HG02884 (cell line): Measurements from ENCODE around the gene SNAI3.

Experiments used
- ATAC-seq: cut with Tn5 transposase; IDR thresholded peaks from one replicate; pipeline ENCODE4 v1.9.1; 2021; ENCODE audit warnings: mild to moderate bottlenecking, moderate library complexity; ENCODE audit not compliant: unreplicated experiment

Gene SNAI3

DNA sequence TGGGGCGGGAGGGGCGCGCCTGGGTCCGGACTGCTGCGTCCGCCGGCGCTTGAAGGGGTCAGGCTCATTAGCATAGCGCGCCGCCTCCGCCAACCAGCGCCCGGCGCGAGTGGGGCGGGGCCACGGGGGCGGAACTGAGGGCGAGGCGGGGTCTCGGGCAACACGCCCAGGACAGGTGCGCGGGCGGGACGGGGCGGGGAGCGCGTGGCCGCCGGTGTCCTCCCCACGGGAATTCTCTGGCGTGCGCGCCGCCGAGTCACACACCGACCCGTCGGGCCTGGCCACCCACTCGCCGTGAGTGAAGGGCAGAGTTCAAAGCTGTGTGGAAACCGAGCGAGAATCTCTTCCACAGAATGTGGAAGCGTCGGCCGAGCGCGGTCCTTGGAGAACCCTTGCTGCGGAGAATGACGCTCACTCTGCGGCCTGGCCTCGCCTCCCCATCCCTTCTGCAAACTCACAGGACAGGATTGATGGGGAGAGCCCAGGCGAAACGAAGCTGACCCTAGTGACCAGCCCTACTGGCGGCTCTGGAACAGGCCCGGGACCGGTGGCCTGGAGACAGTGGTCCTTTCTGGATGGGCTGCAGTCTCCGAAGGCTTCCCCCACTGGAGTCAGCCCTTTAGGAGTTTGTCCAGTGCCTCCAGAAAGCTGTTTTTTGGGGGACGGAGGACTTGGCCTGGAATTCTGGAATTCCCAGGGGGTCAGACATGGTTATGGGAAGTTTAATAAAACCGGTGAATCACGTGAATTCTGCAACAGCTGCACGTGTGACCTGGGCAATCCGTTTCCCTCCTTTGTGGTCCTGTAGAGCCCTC, at the start of gene SNAI3:
SNAI3 (minus strand) TSS at position 69 of the 815 bp plus-strand sequence. CDS start 101 bp downstream, outside the sequence.
- ATAC-seq, result no peak

DNA sequence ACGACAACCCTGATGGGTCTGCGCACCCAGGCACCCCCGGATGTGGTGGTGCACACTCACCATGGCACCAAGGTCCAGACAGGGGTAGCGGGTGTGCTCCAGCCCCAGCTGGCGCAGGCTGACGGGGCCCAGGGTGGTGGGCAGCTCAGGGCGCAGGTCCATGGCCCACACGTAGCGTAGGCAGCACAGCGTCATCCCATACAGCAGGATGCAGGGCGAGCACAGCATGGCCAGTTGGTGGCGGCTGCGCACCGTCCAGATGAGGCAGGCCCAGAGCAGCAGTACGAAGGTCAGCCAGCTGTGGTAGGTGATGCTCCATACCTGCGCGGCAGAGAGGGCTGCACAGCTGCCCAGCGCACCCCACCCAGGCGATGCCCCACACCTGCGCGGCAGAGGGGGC, 49.8 kb upstream of the SNAI3 start:
- no peak for ATAC-seq

DNA sequence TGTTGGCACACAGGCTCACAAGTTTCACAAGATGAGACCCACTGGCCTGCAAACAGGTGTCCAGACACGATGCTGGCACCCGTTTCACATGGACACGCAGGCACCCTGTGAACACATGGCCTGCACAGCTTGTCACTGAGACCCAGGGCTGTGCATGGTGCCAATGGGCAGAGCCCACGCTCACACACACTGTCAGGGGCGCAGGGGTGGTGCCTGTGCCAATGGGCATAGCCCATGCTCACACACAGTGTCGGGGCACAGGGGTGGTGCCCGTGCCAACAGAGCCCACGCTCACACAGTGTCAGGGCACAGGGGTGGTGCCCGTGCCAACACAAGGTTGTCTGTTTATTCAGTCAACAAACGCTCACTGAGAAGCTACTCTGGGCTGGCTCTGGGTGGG, 49.3 kb upstream of the SNAI3 start:
- no peak for ATAC-seq

DNA sequence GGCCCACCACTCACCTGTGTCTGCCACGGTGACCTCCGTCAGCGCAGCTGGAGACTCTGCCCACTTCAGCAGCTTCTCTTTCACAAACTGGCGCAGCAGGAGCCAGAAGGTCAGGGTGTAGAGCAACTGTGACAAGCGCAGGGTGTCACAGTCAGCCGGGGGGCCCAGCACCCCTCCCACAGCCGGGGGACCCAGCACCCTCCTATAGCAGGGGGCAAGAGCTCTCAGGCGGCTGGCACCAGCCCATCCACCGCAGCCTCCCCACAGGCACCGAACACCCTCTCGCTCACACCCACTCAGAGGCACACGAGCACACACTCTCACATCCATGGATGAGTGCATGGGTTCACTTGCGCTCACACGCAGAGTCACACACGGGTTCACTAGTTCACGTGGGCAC, 48.8 kb upstream of the SNAI3 start:
- no peak for ATAC-seq

DNA sequence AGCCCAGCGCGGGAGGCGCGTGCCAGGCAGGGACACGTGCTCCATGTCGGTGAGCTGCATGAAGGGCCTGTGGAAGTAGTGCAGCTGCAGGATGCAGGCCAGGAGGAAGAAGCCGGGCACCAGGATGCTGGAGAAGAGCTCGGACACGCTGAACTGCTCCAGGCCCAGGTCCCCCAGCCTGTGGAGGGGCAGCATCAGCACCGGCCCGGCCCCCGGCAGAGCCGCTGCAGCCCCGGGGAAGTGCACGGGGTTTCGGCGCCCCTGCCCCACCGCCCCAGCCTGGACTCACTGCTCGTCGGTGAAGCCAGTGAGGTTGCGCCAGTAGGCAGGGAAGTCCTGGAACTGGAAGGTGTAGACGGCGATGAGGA, 48.0 kb upstream of the SNAI3 start:
- no peak for ATAC-seq

DNA sequence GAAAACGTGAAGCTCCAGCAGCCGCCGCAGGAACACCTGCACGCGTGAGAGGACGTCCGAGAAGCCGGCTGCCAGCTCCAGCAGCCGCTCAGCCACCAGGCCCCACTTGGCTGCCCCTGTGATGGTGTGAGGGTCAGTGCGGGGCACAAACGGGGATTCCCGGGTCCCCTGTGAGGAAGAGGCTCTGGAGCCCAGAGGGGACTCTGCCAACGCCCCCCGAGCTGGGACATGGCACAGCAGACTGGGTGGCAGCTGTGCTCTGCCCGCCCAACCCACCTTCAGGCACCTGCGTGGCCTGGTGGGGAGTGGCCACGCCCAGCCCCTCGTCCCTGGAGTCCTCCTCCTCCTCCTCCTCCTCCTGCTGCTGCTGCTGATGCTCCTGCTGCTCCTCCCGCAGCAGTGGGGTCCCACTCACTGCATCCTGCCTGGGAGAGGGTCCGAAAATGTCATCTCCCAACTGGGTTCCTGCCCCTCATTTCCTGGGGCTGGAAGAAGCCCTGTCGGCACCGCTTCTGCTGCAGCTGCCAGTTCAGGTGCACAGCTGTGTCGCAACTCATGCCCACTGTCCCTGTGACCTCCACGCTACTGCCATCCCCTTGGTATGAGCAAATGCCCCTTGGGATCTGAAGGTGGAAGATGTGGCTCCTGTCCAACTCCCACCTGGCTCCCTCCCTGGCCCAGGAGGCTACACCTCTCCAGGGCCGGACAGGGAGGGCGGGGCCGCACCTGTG, 47.5 kb upstream of the SNAI3 start:
- no peak for ATAC-seq

DNA sequence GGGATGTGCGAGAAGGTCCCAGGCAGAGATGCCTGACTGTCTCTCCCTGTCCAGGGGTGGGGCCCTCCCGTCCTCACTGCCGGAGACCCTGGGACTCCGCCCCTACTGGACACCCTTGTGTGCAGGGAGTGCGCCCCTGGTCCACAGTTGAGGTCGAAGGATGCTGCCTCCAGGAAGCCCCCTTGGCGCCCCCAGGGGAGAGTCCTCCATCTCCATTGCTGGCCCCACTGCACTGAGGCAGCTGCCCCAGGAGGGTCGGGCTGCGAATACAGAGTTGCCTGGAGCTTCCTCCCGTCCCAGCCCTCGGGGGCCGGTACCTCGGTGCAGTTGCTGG, 46.6 kb upstream of the SNAI3 start:
- no peak for ATAC-seq

DNA sequence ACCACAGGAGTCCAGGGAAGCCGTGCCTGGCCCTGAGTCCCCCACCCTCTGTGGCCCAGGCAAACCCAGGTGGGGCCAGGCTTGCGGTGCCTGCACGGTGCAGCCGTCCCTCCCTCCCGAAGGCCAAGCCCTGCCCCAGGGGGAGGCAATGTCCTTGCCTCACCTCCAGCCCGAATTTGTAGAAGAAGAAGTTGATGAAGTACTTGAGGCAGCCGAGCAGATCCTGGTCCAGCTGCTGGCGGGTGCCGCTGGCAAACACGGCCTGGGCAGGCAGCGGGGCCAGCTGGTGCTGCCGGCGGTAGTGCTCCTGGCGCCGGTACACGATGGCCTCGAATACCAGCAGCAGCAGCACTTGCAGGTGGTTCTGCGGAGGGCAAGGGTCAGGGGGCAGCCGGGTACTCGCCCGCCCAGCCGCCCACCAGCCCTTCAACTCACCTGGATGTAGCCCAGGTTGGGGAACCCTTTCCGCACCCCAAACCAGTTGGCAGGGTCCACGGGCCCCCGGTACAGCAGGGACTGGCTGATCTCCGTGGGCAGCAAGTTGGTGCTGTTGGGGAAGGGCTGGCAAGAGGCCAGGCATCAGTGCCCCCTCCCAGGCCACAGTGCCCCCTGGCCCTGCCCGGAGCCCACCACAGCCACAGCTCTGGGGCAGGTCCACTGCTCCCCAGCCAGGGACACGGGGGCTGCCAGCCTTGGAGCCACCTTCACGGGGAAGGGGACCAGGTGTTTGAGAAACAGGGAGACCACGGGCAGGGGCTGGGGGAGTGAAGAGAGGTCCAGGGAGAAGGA, 46.1 kb upstream of the SNAI3 start:
- no peak for ATAC-seq

DNA sequence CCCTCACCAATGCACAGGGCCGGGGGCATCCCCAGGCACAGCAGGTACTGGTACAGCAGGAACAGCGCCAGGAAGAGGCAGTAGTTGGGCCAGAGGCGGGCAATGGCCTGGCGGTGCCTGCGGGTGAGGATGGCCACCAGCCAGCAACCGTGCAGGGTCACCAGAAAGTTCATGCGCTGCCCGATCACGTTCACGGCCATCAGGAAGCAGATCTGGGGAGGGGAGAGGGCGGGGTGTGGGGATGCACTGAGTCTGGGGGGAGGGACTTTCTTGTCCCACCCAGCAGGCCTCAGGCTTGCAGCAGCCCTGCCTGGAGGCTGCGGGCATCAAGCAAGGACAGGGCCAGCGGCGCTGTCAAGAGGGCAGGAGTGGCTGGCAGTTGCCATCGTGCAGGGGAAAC, 45.4 kb upstream of the SNAI3 start:
- ATAC-seq, result no peak

DNA sequence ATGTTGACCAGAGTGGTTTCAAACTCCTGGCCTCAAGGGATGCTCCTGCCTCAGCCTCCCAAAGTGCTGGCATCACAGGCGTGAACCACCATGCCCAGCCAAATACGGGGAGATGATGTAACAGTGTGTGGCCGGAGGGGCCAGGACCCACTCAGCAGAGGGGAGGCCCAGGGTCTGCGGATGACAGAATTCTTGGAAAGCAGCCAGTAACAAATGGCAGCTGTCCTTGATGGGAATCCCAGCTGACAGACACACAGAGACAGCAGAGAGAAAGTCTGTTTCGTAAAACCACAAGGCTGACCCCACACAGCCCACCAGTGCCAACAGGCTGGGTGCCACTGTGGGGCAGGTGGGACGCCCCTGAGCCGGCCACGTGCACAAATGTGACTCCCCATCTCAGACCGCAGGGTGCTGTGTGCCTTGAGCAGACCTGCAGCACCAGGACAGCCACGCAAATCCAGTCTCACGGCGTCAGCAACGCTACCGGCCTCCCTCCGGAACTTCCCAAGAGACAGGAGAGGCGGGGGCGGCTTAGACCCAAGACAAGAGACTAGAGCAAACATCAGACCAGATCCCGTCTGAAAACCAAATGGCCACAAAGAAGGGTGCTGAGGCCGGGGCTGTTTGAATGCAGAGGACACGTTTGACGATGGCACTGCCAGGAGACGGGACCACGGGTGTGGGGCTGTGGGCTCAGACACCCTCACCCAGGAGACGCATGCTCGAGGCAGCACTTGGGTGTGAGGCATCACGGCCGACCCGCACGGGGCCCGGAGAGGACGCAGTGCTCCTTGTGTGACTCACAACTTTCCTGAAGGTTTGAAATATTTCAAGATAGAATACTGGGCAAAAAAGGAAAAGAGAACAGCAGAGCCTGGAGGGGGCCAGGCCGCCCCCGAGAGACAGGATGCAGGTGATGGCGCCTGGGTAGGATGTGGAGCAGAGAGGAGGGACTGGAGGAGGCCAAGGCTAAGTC, 44.6 kb upstream of the SNAI3 start:
- no peak for ATAC-seq

DNA sequence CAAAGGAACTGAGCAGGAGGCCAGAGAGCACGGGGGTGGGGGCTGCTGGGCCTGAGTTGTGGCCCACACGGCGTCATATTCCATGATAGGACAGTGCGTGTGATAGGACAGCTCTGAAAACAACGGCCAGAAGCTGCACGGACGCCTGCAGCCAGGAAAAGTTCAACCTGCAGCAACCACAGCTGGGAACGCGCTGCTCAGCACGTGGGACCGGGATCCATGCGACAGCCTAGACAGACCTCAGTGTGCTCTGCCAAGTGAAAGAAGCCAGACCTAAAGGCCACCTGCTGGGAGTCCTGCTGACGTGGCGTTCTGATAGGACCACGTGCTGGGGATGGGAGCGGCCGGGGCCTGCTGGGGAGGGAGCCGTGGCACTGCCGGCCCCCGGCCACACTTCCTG, 41.6 kb upstream of the SNAI3 start:
- no peak for ATAC-seq

DNA sequence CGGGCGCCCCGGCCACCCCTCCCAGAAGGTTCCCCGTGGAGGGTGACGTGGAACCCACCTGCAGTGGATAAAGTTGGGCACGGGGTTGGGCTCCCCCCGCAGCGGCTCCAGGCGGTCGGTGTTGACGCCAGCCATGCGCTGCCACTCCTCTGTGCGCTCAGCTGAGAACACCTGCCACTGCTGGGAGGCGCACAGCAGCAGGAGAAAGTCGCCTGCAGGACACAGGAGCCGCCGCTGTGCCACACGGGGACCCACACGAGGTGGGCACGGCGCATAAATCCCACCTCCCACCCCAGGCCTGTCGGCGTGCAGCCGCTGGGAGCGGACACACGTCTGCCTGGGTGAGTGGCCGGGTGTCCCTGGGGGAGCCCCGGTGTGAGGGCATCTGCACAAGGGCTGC, 40.7 kb upstream of the SNAI3 start:
- no peak for ATAC-seq

DNA sequence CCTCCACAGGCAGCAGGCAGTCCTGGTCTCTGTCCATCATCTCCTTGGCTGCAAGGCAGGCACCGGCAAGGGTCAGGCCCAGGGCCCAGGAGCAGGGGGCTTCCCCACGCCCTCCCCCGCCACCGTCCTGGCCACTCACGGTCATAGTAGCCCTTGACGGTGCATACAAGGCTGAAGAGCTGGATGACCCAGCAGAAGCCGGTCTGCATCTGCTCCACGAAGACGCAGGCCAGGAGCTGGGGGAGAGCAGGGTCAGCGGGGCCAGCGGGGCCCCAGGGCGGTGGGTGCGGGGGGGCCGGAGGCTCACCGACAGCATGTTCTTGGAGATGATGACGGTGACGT, 40.1 kb upstream of the SNAI3 start:
- no peak for ATAC-seq

DNA sequence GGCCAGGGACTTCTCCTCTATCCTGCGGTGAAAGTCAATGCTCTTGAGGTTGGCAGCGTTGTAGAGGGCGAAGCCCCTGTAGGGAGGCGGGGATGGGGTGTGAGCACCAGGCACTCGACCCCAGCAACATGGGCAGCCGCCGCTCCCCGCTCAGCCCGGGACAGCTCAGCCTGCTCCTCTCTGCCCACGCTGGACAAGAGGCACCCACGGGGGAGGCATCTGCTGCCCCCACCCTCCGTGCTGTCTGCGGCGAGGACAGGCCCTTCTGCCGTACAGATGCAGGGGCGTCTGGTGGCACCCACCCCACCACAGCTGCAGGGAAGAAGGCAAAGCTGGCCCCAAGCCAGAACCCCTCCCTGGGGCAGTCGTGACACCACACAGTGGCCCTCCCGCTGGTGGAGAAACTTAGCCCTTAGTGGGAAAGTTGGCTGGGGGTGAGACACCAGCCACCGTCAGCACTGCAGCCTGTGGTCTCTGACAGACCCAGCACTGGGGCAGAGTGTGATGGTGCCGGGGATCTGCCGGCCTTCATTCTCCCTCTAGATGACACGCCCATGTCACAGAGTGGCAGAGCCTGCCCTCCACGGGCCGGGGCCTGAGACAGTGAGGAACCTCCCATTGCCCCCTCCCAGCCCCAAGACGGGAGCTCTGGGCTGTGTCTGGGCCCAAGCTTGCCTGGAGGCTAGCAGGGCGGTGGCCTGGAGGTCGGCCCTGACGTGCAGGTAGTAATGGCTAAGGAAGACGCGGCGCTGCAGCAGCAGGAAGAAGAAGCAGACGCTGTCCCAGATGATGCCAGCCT, 39.5 kb upstream of the SNAI3 start:
- ATAC-seq, result no peak

DNA sequence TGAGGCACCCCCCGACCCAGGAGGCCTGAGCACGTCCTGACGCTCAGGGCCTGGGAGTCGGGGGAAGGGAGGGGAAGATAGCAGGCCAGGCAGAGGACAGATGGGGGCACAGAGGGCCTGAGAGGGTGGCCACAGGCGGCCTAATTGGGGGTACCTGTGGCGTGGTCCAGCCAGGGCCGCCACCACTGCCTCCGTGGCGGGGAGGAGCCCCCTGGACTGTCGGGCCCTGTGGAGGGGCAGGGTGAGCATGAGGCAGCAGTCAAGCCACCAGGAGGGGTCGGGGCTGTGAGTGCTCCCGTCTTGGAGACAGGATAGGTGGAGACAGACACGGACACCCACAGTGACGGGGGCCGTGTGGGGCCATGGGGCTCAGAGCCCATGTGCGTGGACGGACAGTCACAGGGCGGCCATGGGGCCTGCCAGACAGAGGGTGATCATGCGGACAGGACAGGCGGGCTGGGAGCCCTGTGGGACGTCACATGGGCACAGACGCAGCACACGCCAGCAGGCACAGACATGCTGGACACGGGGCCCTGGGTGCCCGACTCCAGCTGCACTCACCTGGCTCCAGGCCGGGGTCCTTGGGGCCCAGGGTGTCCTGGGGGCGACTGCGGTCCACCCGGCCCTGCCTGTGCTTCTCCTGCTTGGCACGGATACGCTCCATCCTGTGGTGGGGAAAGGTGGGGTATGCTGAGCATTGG, 38.7 kb upstream of the SNAI3 start:
- no peak for ATAC-seq

DNA sequence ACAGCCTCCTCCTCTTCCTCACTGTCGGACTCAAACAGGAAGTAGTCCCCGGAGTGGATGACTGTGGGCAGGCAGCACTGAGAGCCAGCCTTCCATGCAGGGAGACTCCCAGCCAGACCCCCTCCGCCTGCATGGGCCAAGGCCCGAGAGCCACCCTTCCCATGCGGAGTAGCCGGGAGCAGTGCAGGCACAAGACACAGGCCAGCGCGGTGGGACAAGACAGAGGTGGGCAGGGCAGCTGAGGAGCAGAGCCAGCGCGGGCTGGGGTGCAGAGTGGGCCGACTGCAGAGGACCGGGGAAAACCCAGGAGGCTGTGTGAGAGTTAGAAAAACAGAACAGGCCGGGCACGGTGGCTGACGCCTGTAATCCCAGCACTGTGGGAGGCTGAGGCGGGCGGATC, 37.6 kb upstream of the SNAI3 start:
- ATAC-seq, result no peak

DNA sequence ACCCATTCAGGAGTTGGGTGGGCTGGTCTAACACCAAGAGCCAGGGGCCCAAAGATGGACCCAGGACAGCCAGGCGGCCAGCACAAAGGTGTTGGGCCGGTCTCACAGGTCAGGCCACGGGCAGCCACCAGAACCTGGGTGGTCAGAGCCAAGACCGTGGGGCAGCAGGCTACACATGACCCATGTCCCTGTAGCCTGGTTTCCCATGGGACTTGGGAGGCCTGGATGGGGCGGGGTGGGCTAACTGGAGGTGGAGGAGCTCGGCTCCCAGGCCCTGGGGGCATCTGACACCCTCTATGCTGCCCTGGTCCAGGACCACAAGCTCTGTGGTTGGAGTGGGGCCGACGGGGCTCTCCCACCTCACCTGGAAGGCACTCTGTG, 37.2 kb upstream of the SNAI3 start:
- no peak for ATAC-seq

DNA sequence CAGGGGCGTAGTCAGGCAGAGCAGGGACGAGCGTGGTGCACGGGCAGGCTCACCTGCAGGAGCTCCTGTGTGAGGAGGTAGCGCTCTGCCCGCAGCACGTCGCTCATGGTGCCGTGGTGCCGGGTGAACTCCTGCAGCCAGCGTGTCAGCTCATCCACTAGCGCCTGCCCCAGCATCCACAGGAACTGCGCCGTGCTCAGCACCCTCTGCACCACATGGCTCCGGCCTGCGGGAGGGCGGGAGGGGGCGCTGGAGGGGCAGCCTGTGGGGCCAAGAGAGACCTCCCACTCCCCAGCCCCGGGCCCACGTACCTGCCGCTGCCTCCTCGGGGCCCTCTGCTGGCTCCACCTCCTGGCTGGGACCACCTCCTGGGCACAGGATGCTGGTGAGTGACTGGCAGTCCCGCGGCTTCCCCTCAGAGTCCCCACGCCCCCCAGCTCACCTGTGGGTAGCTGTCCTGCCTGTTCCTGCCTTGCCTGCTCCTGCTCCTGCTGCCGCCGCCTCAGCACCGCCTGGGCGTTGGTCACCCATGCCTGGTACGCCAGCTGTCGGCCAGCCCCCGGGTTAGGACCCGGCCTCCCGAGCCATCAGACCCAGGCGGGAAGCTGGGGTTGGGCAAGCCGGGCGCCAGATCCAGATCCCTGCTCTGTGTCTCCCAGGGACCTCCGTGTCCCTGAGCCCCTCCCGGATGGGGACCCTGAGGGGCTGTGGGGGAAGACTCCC, 36.6 kb upstream of the SNAI3 start:
- ATAC-seq, result no peak
